DMS 273 (cell line): ENCODE measurements around the gene SECISBP2L.

Source experiments
- DNase-seq: peaks from one replicate; lab custom pipeline; 2025; ENCODE audit not compliant: unreplicated experiment; lab: John Stamatoyannopoulos, UW

The SECISBP2L gene

GRCh38 chr15:49060710-49061495 is 14.7 kb upstream of the SECISBP2L start:
- DNase-seq = no peak

GRCh38 chr15:49059491-49059890 is 13.2 kb upstream of the SECISBP2L start:
- no peak for DNase-seq

GRCh38 chr15:49058559-49058958 is 12.3 kb upstream of the SECISBP2L start:
- DNase-seq = no peak

DNA sequence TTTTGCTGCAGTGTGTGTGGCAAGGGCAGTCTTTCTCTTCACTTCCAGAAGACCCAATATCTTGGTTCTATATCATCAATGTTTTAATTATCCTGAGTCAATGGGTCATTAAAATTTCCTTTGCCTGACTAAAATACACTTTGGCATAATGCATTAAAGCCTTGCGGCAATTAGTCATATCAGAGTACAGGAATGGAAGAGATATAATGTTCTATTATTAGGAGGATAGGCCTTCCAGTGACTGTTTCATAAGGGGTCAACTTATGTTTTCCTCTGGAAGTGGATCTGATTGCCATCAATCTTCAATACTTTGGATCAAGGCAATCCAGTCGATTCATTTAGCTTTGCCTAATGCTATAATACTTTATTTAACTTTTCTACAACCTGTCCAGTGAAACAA is 9.4 kb upstream of the SECISBP2L start:
- no peak for DNase-seq

DNA sequence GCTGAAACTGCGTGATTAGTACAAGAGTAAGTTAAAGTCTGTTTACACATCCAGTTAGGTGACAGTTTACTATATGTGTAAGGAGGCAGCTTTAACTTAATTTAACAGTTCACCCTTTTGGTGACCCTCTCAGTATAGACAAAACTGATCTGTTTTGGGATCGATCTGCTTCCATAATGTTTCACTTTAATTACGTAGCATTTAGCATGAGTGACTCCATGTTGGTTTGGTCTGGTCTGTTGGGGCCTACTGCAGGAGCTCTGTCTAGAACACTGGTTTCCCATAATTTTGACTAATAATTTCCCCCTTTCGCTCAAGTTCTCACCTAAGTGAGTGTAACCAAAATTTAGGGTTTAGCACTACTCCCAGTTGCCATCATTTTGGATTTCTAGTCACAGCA is 6.4 kb upstream of the SECISBP2L start:
- no peak for DNase-seq

DNA sequence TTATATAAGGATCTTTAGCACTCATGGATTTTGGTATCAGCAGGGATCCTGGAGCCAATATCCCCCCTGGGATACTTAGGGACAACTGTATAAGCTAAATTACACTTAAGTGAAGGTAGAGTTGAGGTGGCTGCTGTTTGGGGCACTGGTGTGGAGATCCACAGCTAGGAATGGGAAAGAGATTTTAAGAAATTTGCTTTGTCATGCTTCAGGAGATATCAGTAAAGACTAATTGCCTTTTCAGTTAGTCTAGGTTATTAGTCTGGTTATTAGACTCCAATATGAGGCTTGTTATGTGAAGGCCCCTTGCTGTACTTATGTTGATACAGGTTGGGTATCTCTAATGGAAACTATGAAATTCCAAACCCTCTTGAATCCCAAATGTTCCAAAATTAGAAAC is 1.2 kb upstream of the SECISBP2L start:
- no peak for DNase-seq

- peak; percentile 56 for DNase-seq
These were observed 461 bp downstream of the SECISBP2L start for GRCh38 chr15:49045751-49046219.

DNA sequence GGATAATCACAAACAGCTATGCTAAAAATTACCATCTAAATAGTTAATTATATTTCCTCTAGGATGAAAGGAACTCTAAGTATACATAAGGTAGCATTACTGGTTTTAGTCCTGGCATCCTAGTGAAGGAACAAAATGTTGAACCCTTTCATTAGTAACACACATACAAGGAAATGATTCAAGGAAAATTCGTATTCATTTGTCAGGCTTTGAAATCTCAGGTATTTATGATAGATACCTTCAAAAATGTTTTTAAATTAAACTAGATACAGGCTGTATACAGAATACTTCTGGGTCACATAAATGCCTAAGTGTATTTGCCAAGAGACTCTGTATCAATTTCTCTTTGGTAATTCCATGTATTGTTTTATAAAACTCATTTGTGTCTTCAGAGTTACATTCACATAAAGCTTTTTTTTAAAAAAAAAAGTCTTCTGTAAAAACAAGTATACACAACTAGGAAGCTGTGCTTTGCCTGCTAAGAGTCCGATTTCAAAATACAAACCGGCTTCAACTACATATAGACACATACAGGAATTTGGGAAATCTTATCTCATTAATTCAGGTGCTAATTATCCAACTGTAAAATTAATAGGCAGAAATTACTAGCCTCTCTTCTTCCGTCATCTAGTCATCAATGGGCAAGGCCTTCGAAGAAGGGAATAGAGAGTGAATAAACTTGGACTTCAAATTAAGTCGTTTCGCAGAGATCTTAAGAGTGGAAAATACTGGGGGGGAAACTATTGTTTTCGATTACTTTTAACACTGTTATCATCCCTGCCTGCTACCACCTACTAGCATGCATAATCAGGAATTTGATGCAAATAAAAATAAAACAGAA is 1.3 kb downstream of the SECISBP2L start:
- DNase-seq = peak; percentile 15

GRCh38 chr15:49044002-49044401 is 2.2 kb downstream of the SECISBP2L start:
- no peak for DNase-seq

DNA sequence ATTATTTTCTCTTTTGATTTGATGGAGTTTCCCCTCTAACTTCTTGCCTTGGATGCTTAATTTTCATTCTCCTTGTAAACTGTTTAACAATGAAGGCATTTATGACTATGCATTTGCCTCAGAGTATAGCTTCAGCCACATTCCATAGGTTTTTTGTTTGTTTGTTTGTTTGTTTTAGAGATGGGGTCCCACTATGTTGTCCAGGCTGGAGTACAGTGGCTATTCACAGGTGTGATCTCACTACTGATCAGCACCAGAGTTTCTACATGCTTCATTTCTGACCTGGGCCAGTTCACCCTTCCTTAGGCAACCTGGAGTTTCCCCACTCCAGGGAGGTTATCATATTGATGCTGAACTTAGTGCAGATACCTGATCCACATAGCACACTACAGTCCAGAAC is 4.1 kb downstream of the SECISBP2L start:
- DNase-seq = no peak

- DNase-seq = no peak
These were observed 4.8 kb downstream of the SECISBP2L start for GRCh38 chr15:49041426-49041825.

- no peak for DNase-seq
These were observed 6.1 kb downstream of the SECISBP2L start for GRCh38 chr15:49040151-49040550.

DNA sequence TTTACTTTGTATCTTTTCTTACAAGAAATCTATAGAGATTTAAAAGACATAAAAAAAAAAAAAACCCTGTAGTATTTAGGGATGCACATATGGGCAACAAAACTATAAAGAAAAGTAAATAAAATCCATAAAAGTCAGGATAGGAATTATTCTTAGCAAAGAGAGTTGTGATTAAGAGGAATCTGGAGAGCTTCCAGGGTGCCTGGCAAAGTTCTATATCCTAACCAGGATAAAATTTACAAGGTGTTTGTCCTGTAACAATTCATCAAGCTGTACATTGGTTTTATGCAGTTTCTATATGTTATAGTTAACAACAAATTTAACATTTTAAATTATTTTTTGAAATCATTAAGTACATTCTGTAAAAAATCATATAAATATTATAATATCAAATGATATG is 7.9 kb downstream of the SECISBP2L start:
- DNase-seq = peak; percentile 17

DNA sequence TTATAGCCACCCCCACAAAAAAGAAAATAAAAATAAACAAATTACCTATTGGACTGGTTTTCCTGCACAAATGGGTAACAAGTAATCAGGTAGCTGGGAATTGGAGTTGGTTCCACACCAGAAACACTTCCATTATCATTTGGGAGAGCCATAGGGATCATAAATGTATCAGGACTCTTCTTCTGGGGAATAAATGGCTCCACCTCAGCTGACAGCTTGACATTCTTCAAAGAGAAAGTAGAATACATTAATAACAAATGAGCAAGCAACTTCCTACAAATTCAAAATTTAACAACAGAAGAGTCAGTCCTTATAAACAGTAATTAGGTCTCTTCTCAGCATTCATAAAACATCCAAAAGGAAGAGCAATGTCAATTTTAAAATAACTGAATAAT is 8.7 kb downstream of the SECISBP2L start:
- DNase-seq = peak; percentile 15

GRCh38 chr15:49036650-49037545 is 9.3 kb downstream of the SECISBP2L start:
- DNase-seq = no peak

DNA sequence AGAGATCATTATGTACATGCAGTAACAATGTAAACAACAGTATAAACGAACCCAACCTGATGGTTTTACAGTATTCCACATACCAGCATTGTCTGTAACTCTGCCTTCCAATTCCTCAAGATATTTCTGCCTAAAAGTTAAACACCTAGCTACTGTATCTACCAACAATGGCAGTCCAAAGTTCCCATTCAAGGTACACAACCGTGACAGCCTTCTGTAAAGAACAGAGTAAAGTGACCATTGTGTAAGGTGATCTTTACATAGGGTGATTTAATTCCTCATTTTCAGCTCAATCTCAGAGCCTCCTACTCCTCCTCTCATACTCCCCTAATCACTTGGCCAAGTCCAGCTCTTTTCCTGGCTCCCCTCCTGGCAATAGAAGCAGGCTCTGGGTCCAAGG is 10.4 kb downstream of the SECISBP2L start:
- no peak for DNase-seq

GRCh38 chr15:49032601-49033145 is 13.6 kb downstream of the SECISBP2L start:
- no peak for DNase-seq

- DNase-seq = no peak
These were observed 14.4 kb downstream of the SECISBP2L start for GRCh38 chr15:49031804-49032203.

- no peak for DNase-seq
These were observed 19.5 kb downstream of the SECISBP2L start for GRCh38 chr15:49026700-49027099.

DNA sequence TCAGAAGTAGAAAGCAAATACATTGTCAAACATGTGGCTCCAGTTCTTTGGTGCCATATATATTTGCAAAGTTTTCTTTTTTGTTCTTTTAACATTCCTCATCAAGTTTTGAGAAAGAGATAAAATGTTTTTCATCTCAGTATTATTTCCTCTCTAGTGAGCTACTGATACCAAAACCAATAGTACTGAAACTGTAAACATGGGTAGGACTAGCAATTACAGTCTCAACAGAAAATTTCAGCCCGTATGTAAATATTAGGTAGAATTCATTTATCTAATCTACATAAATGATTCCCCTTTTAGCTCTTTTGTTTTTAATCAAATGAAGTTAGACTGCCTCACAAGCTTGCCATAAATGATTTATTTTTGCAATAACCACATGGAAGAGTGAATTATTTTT is 21.4 kb downstream of the SECISBP2L start:
- no peak for DNase-seq

GRCh38 chr15:49023354-49023753 is 22.9 kb downstream of the SECISBP2L start:
- no peak for DNase-seq
